NT2/D1 (cell line): Measurements from ENCODE around the gene MYO7B.

Experiments used
- SUZ12 ChIP-seq: IDR thresholded peaks from 2 replicates; pipeline ENCODE4 v1.6.1; 2011; ENCODE audit not compliant: insufficient read length, insufficient read depth; ENCODE audit errors: extremely low read depth
- YY1 ChIP-seq: IDR thresholded peaks from 2 replicates; pipeline ENCODE4 v1.6.1; 2011; ENCODE audit not compliant: insufficient read length, insufficient read depth
- ZNF274 ChIP-seq: IDR thresholded peaks from 2 replicates; pipeline ENCODE4 v1.6.1; 2011; ENCODE audit warnings: mild to moderate bottlenecking, low read depth, low read length

DNA sequence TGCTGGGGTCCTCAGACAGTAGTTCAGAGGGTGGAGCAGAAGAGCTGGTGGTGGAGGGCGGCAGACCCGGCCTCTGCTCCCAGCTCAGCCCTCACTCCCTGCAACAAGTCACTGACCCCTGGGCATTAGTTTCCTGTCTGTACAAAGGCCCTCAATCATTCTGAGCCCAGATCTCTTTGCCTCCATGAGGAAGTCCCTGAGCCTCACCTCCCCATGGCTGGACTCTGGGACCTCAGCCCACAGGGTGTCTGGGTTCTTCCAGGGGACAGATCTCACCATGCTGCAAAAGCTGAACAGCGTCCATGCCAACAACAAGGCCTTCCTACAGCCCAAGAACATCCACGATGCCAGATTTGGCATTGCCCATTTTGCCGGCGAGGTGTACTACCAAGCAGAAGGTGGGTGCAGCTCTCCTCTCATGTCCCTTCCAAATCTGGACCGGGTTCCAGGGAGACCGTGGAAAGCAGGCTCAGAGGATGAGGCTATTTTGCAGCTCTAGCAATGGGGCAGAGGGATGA is 49.1 kb downstream of the MYO7B start:
- TF ChIP-seq SUZ12 = no peak
- TF ChIP-seq YY1 = no peak
- TF ChIP-seq ZNF274 = no peak
